PC-9 (cell line): Measurements from ENCODE around the gene CXorf58. TPM values are rescaled to one million over a fixed set of nuclear protein-coding genes. Genes with fewer than 3 reads are reported as not detected.

Experiments
- BruUV-seq: library from RNA; stranded (reverse); fragments of 400-500 nt; replicated peaks from 2 replicates; lab custom pipeline; 2021; lab: Mats Ljungman, UMichigan
- CTCF ChIA-PET: fragments of 300-600 bp; sonication (Branson Sonifier 250); formaldehyde crosslinking; loops from one replicate; lab custom pipeline; 2022; ENCODE audit warnings: antibody characterized with exemption; lab: Charles Lee
- POLR2A ChIA-PET: fragments of 300-600 bp; sonication (Branson Sonifier 250); formaldehyde crosslinking; loops from one replicate; lab custom pipeline; 2022; ENCODE audit warnings: antibody characterized with exemption; ENCODE audit not compliant: unreplicated experiment; lab: Charles Lee
- DNase-seq, 2 experiments: peaks; one replicate each; pipeline versions ENCODE4 v3.0.0 to v3.0.0-alpha.2; 2015 to 2022; ENCODE audit warnings: mixed read lengths in 1 of 2
- H2AFZ ChIP-seq: fragments of 200-600 bp; sonication (generic); 2 replicates; pipeline ENCODE4 v1.8.1; 2017; ENCODE audit warnings: antibody characterized with exemption
- H3F3A ChIP-seq: fragments of 200-600 bp; sonication (generic); 2 replicates; pipeline ENCODE4 v1.8.1; 2017; ENCODE audit warnings: antibody characterized with exemption, mild to moderate bottlenecking, low read depth; ENCODE audit not compliant: insufficient read depth
- H3K27ac ChIP-seq: fragments of 200-600 bp; sonication (generic); 2 replicates; pipeline ENCODE4 v1.6.1; 2016; ENCODE audit warnings: mixed run types
- H3K27me3 ChIP-seq: fragments of 200-600 bp; sonication (generic); 2 replicates; pipeline ENCODE4 v1.6.1; 2016; ENCODE audit warnings: low read depth, mixed run types; ENCODE audit not compliant: insufficient read depth
- H3K36me3 ChIP-seq: fragments of 200-600 bp; sonication (generic); 2 replicates; pipeline ENCODE4 v1.6.1; 2016; ENCODE audit warnings: low read depth, mixed run types
- H3K4me1 ChIP-seq: fragments of 200-600 bp; sonication (generic); replicated peaks from 2 replicates; pipeline ENCODE4 v1.6.1; 2016; ENCODE audit warnings: mixed run types; ENCODE audit not compliant: insufficient read depth
- H3K4me2 ChIP-seq: fragments of 200-600 bp; sonication (generic); 2 replicates; pipeline ENCODE4 v1.6.1; 2017; ENCODE audit warnings: mixed run types
- H3K4me3 ChIP-seq: fragments of 200-600 bp; sonication (generic); 2 replicates; pipeline ENCODE4 v1.6.1; 2016; ENCODE audit warnings: mixed run types
- H3K79me2 ChIP-seq: fragments of 200-600 bp; sonication (generic); 2 replicates; pipeline ENCODE4 v1.6.1; 2017; ENCODE audit warnings: low read depth, mixed run types
- H3K9me2 ChIP-seq: fragments of 200-600 bp; sonication (generic); 2 replicates; pipeline ENCODE4 v1.8.1; 2017; ENCODE audit warnings: mild to moderate bottlenecking; ENCODE audit not compliant: insufficient read depth
- H3K9me3 ChIP-seq: fragments of 200-600 bp; sonication (generic); 2 replicates; pipeline ENCODE4 v1.8.1; 2016; ENCODE audit warnings: low read depth; ENCODE audit not compliant: insufficient read depth
- H4K20me1 ChIP-seq: fragments of 200-600 bp; sonication (generic); 2 replicates; pipeline ENCODE4 v1.8.1; 2017; ENCODE audit not compliant: insufficient read depth
- CTCF ChIP-seq: fragments of 200-600 bp; sonication (generic); conservative IDR thresholded peaks from 2 replicates; pipeline ENCODE4 v1.6.1; 2017; ENCODE audit warnings: mixed run types, antibody characterized with exemption, mild to moderate bottlenecking, moderate library complexity
- EZH2 ChIP-seq: fragments of 200-600 bp; sonication (generic); IDR thresholded peaks from 2 replicates; pipeline ENCODE4 v1.8.0; 2017; ENCODE audit warnings: antibody characterized with exemption, low read depth
- intact Hi-C: fragments of 100-400 bp; cut with micrococcal nuclease; formaldehyde crosslinking; loops from one replicate; pipeline ENCODE4 v1.10.0; 2022; ENCODE audit not compliant: unreplicated experiment
- total RNA-seq: library from RNA; stranded (reverse); gene quantifications from 2 replicates; pipeline ENCODE4 v1.2.3, GENCODE V29; 2021

CXorf58 gene
- total RNA-seq, 1 experiment from 2014 or later: 0.20 TPM

- intact Hi-C loops: no loop called here
- no peaks in the 10 kb centered on the region for H3K27me3 ChIP-seq
- H3K9me3 ChIP-seq: no peaks in the 10 kb centered on the region
- no peak overlapping the region for H3K27ac ChIP-seq
- no peaks in the 10 kb centered on the region for H3F3A ChIP-seq
- DNase-seq: no peak
- H4K20me1 ChIP-seq: no peaks in the 10 kb centered on the region
- no peaks in the 10 kb centered on the region for H3K79me2 ChIP-seq
- H3K9me2 ChIP-seq: no peaks in the 10 kb centered on the region
- TF ChIP-seq EZH2: no peak
- TF ChIP-seq CTCF: no peak
- no TSS peak for BruUV-seq
- no peak overlapping the region for H3K4me3 ChIP-seq
- POLR2A ChIA-PET: no interaction called here
- CTCF ChIA-PET: no interaction called here
- no peak overlapping the region for H3K4me2 ChIP-seq
- H2AFZ ChIP-seq: no peak overlapping the region
- H3K4me1 ChIP-seq: no peaks in the 10 kb centered on the region
- no peaks in the 10 kb centered on the region for H3K36me3 ChIP-seq
Observed at GRCh38 chrX:23981222-23981621, 73.4 kb downstream of the CXorf58 start.

GRCh38 chrX:23981711-23982110 is 73.9 kb downstream of the CXorf58 start:
- no peaks in the 10 kb centered on the region for H3K4me1 ChIP-seq
- no peak for DNase-seq
- intact Hi-C loops: no loop called here

GRCh38 chrX:23982891-23983290 is 75.1 kb downstream of the CXorf58 start:
- Histone ChIP-seq H2AFZ (no peak overlapping the region), H3K9me3 (no peaks in the 10 kb centered on the region), H3K4me3 (no peak overlapping the region), H4K20me1 (no peaks in the 10 kb centered on the region), H3F3A (no peaks in the 10 kb centered on the region), H3K4me2 (no peak overlapping the region), H3K4me1 (no peaks in the 10 kb centered on the region), H3K9me2 (no peaks in the 10 kb centered on the region), H3K79me2 (no peaks in the 10 kb centered on the region), H3K27me3 (no peaks in the 10 kb centered on the region), H3K27ac (no peak overlapping the region), H3K36me3 (no peaks in the 10 kb centered on the region)
- POLR2A ChIA-PET: no interaction called here
- TF ChIP-seq CTCF: no peak
- TF ChIP-seq EZH2: no peak
- BruUV-seq: no TSS peak
- intact Hi-C loops: no loop called here
- DNase-seq: no peak
- CTCF ChIA-PET: no interaction called here

More at GRCh38 chrX:23981711-23982110, 73.9 kb downstream of the CXorf58 start:
- CTCF ChIA-PET: no interaction called here
- Histone ChIP-seq H3F3A (no peaks in the 10 kb centered on the region), H3K9me3 (no peaks in the 10 kb centered on the region), H3K4me3 (no peak overlapping the region), H3K36me3 (no peaks in the 10 kb centered on the region), H3K27ac (no peak overlapping the region), H3K4me2 (no peak overlapping the region), H2AFZ (no peak overlapping the region), H3K9me2 (no peaks in the 10 kb centered on the region), H4K20me1 (no peaks in the 10 kb centered on the region), H3K79me2 (no peaks in the 10 kb centered on the region), H3K27me3 (no peaks in the 10 kb centered on the region)
- TF ChIP-seq EZH2 (no peak), CTCF (no peak)
- BruUV-seq: no TSS peak
- POLR2A ChIA-PET: no interaction called here

Other genes starting within 250 kb of the CXorf58 start
- 60.6 and 76.4 TPM in 2 replicates for gene PRDX4, start 240.5 kb upstream of the CXorf58 start, total RNA-seq
- gene ACOT9, start 164.7 kb upstream of the CXorf58 start, total RNA-seq: 40.6 and 47.0 TPM in 2 replicates
- gene SAT1, start 124.8 kb upstream of the CXorf58 start, total RNA-seq: 99.1 and 131 TPM in 2 replicates
- gene APOO, start 68 bp upstream of the CXorf58 start, total RNA-seq: 25.5 and 42.3 TPM in 2 replicates
- 3.5 and 3.7 TPM in 2 replicates for gene KLHL15, start 119.2 kb downstream of the CXorf58 start, total RNA-seq
- 216 and 252 TPM in 2 replicates for gene EIF2S3, start 146.9 kb downstream of the CXorf58 start, total RNA-seq
- 39.1 and 39.6 TPM in 2 replicates for gene ZFX, start 241.7 kb downstream of the CXorf58 start, total RNA-seq